GM12878 (cell line): ENCODE results near the gene FILIP1L.

Source experiments
- SPI1 ChIP-seq: IDR thresholded peaks from 2 replicates; pipeline ENCODE4 v1.6.1; 2011; ENCODE audit warnings: low read depth, mild to moderate bottlenecking, low read length, moderate library complexity, borderline replicate concordance; ENCODE audit not compliant: insufficient read depth
- ZBTB33 ChIP-seq: fragments of 450-650 bp; IDR thresholded peaks from 2 replicates; pipeline ENCODE4 v1.6.1; 2017; ENCODE audit warnings: mild to moderate bottlenecking
- TF ChIP-seq, protein P1 (sequence below): fragments of 450-650 bp; IDR thresholded peaks from 2 replicates; pipeline ENCODE4 v1.6.1; 2017; ENCODE audit warnings: mild to moderate bottlenecking, moderate library complexity

- TF ChIP-seq SPI1 (no peak), ZBTB33 (no peak)
- TF ChIP-seq, protein P1, sequence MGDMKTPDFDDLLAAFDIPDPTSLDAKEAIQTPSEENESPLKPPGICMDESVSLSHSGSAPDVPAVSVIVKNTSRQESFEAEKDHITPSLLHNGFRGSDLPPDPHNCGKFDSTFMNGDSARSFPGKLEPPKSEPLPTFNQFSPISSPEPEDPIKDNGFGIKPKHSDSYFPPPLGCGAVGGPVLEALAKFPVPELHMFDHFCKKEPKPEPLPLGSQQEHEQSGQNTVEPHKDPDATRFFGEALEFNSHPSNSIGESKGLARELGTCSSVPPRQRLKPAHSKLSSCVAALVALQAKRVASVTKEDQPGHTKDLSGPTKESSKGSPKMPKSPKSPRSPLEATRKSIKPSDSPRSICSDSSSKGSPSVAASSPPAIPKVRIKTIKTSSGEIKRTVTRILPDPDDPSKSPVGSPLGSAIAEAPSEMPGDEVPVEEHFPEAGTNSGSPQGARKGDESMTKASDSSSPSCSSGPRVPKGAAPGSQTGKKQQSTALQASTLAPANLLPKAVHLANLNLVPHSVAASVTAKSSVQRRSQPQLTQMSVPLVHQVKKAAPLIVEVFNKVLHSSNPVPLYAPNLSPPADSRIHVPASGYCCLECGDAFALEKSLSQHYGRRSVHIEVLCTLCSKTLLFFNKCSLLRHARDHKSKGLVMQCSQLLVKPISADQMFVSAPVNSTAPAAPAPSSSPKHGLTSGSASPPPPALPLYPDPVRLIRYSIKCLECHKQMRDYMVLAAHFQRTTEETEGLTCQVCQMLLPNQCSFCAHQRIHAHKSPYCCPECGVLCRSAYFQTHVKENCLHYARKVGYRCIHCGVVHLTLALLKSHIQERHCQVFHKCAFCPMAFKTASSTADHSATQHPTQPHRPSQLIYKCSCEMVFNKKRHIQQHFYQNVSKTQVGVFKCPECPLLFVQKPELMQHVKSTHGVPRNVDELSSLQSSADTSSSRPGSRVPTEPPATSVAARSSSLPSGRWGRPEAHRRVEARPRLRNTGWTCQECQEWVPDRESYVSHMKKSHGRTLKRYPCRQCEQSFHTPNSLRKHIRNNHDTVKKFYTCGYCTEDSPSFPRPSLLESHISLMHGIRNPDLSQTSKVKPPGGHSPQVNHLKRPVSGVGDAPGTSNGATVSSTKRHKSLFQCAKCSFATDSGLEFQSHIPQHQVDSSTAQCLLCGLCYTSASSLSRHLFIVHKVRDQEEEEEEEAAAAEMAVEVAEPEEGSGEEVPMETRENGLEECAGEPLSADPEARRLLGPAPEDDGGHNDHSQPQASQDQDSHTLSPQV, result no peak
These were observed 34.8 kb upstream of the FILIP1L start for GRCh38 chr3:100149130-100149529.
